ENCODE results near the gene TRPV6.

Gene TRPV6

GRCh38 chr7:142868986-142869415, 16.5 kb downstream of the TRPV6 start:
- DNase-seq (no peak), ATAC-seq (no peak)

DNA sequence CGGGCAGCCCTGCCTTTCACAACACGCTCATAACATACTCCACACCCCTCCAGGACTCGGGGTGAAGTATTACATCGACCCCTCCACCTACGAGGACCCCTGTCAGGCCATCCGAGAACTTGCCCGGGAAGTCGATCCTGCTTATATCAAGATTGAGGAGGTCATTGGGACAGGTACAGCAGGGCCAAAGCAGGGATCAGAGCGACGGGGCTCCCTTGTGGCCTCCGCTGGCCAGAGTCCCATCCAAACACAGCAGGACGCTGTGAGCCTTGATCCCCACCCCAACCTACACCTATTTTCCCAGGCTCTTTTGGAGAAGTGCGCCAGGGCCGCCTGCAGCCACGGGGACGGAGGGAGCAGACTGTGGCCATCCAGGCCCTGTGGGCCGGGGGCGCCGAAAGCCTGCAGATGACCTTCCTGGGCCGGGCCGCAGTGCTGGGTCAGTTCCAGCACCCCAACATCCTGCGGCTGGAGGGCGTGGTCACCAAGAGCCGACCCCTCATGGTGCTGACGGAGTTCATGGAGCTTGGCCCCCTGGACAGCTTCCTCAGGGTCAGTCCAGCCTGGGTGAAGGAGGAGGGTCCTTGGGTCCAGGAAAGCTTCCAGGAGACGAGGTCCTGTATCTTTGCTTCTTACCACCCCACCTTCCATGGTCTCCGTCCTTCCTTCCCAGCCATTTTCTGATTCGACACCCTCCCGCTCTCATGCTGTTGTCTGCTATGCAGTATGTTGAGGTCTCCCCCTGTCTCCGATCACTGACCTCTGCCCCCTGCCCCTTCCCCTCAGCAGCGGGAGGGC, 17.2 kb downstream of the TRPV6 start:
- DNase-seq (no peak), ATAC-seq (no peak)

DNA sequence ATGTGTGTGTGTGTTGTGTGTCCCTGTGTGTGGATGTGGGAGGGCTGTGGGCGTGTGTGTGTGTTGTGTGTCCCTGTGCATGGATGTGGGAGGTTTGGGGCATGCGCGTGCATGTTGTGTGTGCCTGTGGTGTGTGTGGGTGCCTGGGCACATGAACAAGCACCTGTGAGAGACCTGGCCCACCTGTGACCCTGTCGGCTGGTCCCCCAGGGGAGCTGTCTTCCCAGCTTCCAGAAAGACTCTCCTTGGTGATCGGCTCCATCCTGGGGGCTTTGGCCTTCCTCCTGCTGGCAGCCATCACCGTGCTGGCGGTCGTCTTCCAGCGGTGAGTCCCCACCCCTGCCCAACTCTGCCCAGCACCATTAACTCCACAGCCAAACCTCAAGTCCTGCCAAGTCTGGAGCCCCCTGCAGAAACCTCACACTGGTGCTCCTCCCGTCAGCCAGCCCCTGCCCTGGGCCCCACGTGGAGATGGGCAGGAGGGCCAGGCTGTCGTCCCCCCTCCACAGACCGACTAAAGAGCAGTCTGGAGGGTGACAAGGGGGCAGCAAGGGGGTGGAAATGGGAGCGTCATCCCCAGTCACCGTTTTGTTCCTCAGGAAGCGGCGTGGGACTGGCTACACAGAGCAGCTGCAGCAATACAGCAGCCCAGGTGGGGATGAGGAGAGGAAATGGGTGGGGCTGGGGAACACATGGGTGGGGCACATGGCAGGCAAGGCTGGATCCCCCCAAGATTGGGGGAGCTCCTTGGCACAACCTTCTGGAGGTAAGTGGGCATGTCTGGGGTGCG, 18.0 kb downstream of the TRPV6 start:
- ATAC-seq = no peak
- DNase-seq = no peak

- ATAC-seq (no peak), DNase-seq (no peak)
These were observed 18.5 kb downstream of the TRPV6 start for GRCh38 chr7:142867097-142867378.

DNA sequence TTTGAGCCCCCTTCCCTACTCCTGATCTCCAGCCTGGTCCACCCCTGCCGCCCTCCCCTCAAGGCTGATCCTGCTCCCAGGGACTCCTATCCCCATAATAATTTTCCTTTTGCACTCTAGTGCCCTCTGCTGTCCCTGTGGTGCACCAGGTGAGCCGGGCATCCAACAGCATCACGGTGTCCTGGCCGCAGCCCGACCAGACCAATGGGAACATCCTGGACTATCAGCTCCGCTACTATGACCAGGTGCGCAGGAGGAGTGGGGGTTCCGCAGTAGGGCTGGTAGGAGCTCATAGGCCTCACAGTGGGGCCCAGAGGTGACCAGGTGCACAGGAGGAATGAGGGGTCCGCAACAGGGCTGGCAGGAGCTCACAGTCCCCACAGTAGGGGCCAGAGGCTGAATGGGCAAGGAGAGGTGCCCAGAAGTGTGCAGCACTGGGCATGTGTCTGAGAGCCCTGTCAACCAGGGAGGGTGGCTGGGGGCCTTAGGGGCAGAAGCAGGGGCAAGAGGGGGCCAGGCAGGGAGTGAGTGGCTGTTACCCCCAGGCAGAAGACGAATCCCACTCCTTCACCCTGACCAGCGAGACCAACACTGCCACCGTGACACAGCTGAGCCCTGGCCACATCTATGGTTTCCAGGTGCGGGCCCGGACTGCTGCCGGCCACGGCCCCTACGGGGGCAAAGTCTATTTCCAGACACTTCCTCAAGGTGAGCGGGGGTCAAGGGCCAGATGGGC, 19.0 kb downstream of the TRPV6 start:
- ATAC-seq = no peak
- no peak for DNase-seq

DNA sequence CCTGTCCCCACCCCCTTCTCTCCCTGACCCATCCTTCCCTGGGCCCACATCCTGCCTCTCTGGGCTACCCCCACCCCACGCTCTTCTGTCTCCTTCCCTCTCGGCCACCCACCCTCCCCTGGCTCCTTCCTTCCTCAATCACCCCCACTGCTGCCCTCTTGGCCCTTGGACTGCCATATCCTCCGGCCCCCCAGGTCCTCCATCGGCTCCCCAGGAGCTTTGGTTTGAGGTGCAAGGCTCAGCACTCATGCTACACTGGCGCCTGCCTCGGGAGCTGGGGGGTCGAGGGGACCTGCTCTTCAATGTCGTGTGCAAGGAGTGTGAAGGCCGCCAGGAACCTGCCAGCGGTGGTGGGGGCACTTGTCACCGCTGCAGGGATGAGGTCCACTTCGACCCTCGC, 19.8 kb downstream of the TRPV6 start:
- ATAC-seq = no peak

GRCh38 chr7:142864980-142865747, 20.4 kb downstream of the TRPV6 start:
- DNase-seq (no peak), ATAC-seq (no peak)

More for the DNA sequence above, 19.8 kb downstream of the TRPV6 start:
- no peak for DNase-seq

DNA sequence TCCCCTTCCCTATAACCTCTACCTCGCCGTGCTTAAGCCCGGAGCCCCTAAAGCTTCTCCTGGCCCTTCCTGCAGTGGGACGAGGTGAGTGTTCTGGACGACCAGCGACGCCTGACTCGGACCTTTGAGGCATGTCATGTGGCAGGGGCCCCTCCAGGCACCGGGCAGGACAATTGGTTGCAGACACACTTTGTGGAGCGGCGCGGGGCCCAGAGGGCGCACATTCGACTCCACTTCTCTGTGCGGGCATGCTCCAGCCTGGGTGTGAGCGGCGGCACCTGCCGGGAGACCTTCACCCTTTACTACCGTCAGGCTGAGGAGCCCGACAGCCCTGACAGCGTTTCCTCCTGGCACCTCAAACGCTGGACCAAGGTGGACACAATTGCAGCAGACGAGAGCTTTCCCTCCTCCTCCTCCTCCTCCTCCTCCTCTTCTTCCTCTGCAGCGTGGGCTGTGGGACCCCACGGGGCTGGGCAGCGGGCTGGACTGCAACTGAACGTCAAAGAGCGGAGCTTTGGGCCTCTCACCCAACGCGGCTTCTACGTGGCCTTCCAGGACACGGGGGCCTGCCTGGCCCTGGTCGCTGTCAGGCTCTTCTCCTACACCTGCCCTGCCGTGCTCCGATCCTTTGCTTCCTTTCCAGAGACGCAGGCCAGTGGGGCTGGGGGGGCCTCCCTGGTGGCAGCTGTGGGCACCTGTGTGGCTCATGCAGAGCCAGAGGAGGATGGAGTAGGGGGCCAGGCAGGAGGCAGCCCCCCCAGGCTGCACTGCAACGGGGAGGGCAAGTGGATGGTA, 21.5 kb downstream of the TRPV6 start:
- ATAC-seq (no peak), DNase-seq (no peak)

DNA sequence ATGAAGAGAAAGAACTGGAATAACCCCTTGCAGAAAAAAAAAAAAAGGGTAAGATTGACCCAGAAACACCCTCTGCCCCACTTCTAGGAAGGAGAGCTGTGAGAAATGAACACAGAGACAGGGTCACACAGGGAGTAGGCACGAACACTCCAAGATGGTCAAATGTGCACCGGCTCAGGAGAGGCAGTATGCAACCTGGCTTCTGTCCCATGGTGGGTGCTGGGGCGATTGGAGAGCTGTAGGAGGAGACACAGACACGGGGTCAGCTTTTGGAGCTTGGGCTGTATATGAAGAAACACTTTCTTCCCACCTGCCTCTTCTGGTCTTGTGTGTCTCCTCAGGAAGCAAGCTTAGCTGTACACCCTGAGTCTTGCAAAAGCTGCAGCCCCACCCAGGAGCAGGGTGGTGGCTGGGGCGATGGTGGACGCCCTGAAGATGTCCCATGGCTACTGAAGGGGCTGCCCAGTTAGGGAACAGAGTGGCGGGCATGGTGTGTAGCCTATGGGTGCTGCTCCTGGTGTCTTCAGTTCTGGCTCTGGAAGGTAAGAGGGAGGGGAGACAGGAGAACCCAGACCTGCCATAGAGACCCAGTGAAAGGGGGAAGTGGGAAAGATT, 22.7 kb downstream of the TRPV6 start:
- ATAC-seq (no peak), DNase-seq (no peak)

- ATAC-seq = no peak
- no peak for DNase-seq
These were observed 23.2 kb downstream of the TRPV6 start for GRCh38 chr7:142862351-142862750.

DNA sequence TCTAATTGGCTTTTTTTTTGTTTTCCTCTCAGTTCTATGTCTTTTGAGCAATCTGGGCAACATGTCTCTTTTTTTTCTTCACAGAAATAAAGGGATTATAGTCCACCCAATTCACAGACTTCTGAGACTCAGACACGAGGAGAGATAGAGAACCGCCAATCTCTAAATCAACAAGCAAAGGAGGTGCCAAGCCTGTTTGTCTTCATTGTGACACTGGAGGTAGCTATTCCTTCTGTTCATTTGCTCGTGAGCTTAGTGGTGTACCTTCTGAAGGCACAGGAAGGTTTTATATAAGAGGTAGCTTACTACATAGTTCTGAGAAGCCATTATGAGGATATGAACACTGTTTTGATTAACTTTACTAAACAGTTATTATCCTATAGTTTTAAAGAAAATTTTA, 24.6 kb downstream of the TRPV6 start:
- ATAC-seq = no peak
- DNase-seq = no peak

GRCh38 chr7:142859829-142860228, 25.7 kb downstream of the TRPV6 start:
- ATAC-seq = no peak
- no peak for DNase-seq

DNA sequence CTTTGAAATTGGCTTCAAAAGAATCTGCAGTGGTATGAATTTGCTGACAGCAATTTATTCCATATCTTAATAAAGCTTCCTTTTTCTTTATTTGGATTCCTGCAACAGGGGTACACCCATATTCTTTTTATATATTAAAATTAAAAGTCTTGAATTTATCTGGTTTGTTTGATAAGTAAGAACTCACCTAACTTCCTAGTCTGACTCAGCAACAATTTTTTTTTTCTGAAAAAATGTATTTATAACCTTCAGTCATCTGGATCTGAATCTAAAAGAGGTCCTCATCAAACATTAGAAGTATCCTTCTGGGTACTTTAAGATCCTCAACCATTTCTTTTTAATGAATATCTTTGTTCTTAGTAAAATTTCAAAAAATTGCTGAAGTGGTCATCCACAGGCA, 26.1 kb downstream of the TRPV6 start:
- ATAC-seq (no peak), DNase-seq (no peak)

- DNase-seq (no peak), ATAC-seq (no peak)
These were observed 27.9 kb downstream of the TRPV6 start for GRCh38 chr7:142857625-142858024.

GRCh38 chr7:142856565-142857245, 28.8 kb downstream of the TRPV6 start:
- DNase-seq = no peak
- no peak for ATAC-seq

- no peak for ATAC-seq
- DNase-seq = no peak
These were observed 29.6 kb downstream of the TRPV6 start for GRCh38 chr7:142855756-142856564.

DNA sequence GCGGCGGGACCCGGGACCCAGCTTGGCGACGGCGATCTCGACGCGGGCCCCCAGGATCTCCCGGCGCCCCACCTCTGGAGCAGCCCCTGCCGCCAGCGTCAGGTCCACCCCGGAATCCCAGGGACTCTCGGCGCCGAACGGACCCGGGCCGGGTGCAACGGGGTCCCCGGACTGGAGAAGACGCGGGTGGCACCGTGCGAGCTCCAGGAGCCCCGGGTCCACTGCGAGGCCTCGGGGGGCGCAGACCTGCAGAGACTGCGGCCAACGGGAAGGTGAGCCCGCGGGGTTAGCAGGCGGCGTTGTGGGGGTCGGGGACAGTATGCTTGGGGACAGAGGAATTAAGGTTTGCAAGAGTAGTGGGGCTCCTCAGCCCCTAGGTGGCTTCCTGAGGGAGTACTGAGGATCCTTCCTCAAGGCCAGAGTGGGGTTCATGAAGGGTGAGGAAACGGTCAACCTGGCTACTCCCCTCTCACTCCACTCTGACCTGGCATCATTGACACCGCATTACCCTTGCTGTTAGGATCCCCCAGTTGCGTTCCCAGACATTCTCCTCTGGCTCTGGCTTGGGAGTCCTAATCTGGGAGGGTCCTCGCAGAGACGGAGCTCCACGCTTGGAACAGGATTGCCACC, 30.3 kb downstream of the TRPV6 start:
- DNase-seq = no peak
- peak; percentile 6 for ATAC-seq

DNA sequence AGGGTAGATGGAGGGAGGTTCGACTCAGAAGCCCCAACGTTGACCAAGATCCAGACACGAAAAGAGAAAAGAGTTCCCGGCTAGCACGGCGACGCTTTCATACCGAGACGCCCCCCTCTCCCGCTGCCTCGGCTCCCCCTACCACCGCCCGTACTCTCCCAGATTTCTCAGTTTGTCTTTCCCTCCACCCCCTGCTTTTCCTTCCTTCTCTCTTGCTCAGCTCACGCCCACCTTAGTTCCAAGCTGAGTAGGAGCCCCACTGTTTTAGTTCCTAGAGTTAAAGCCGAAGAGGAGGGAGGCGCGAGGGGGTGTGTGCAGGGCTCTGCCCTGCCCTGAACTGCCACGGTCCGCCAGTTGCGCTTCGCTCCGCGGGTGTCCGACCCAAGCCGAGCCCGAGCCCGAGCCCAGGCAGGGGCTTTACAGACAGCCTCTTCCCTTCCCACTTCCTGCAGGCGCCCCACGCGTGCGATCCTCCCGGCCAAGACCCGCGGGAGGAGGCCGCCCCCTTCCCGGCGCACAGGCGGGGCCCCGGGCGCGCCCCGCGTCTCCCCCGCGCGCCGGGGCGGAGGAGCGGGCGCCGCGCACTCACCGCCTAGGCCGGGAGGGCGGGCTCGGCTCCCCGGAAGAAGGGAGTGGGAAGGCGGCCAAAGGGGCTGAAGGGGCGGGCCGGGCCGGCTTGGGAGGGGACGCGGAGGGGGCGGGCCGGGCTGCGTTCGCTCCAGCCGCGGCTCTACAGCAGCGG, 31.0 kb downstream of the TRPV6 start, which contains the start of gene EPHB6:
EPHB6 (plus strand) TSS at position 705 of the 742 bp plus-strand sequence. CDS start 8,152 bp downstream, outside the sequence.
- peak; percentile 70 for ATAC-seq
- DNase-seq = peak; percentile 71

Data from stimulated activated naive CD8-positive, alpha-beta T cell treated with anti-CD3 and anti-CD28 coated beads, Interleukin-15, Interleukin-2, amounts not matched to agents 100 U/mL and 50 U/mL, for 24 hours (primary cell).